H1 (cell line): ENCODE data around the gene GSDMA. TPM values are rescaled to one million over a fixed set of nuclear protein-coding genes. Genes with fewer than 3 reads are reported as not detected.
A peak's percentile ranks its signal among the peaks of the same experiment; 100 is the strongest.

Source experiments
- CBX5 ChIP-seq: fragments of 300-800, 300-1000 bp; sonication (generic); IDR thresholded peaks from 2 replicates; pipeline ENCODE4 v1.7.1; 2016; ENCODE audit warnings: antibody characterized with exemption, low read length, low read depth
- CHD2 ChIP-seq: IDR thresholded peaks from 2 replicates; pipeline ENCODE4 v1.6.1; 2012; ENCODE audit warnings: low read length, improper control_type of control experiment
- E2F6 ChIP-seq: IDR thresholded peaks from 2 replicates; pipeline ENCODE4 v1.6.1; 2012; ENCODE audit warnings: inconsistent platforms
- TBP ChIP-seq: IDR thresholded peaks from 2 replicates; pipeline ENCODE4 v1.6.1; 2011; ENCODE audit warnings: low read depth, low read length, improper control_type of control experiment
- ZNF274 ChIP-seq: IDR thresholded peaks from 2 replicates; pipeline ENCODE4 v1.7.0; 2012; ENCODE audit warnings: low read length, borderline replicate concordance; ENCODE audit errors: extremely low read depth
- polyA plus RNA-seq, 7 experiments: library from polyadenylated mRNA; depleted of rRNA in 3 of 7; stranded (reverse) in 5 of 7; unstranded in 2 of 7; fragments of >200 nt in 5 of 7; fragments of 200-250 nt in 2 of 7; gene quantifications; 1 replicate in 5 of 7; 2 replicates in 1 of 7; 4 replicates in 1 of 7; pipeline versions ENCODE4 v1.2.1 to v1.2.3, GENCODE V29; 2011 to 2013; ENCODE audit warnings: missing spikeins in 2 of 7, mixed read lengths in 2 of 7
- total RNA-seq: library from RNA; stranded (reverse); fragmentation: NEBNext Ultra II Directional; extraction: Animal tissue kit (Norgen Biotek cat#: 25700); gene quantifications from 2 replicates; pipeline ENCODE4 v1.2.1, GENCODE V29; 2021

The GSDMA gene
- total and polyA plus RNA-seq, 2 of the 8 experiments (the other 6 are each of a cell fraction or from before 2014, with no cell fraction given), result 0.03 TPM; not detected in 1

- TF ChIP-seq TBP, result 0 out of 2 replicates have a peak, but pooled peaks have one; percentile 27
- no peak for TF ChIP-seq ZNF274
- TF ChIP-seq CBX5, result no peak
- no peak for TF ChIP-seq CHD2
- TF ChIP-seq E2F6, result no peak
These were observed 36.2 kb upstream of the GSDMA start (continued) for GRCh38 chr17:39926588-39927100.
